ENCODE data around the gene A1BG.

A1BG gene

DNA sequence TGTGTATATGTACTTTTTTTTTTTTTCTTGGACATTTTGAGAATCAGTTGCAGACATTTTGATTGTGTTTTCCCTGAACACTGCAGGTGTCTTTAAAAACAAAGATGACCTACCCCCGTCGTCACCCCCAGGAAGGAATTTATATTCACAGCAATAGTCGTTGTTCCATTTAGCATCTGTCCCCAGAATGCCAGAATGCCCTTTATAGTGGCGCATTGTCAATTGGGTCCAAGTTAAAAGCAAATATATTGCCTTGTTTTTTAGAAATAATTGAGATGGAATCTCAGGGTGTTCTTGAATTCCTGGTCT is 40.4 kb upstream of the A1BG start:
- peaks cover 45% of the 10 kb centered on the region for H3K4me1 Mint-ChIP-seq (ENCODE audit: low read depth)
- H3K9me3 Mint-ChIP-seq = no peaks in the 10 kb centered on the region
- H3K4me3 Mint-ChIP-seq = no peak overlapping the region
- DNase-seq = no peak
- no peak overlapping the region for H3K27ac Mint-ChIP-seq
- peaks cover 13% of the 10 kb centered on the region for H3K27me3 Mint-ChIP-seq
- H3K36me3 Mint-ChIP-seq (ENCODE audit: low read depth) = peaks cover 72% of the 10 kb centered on the region

DNA sequence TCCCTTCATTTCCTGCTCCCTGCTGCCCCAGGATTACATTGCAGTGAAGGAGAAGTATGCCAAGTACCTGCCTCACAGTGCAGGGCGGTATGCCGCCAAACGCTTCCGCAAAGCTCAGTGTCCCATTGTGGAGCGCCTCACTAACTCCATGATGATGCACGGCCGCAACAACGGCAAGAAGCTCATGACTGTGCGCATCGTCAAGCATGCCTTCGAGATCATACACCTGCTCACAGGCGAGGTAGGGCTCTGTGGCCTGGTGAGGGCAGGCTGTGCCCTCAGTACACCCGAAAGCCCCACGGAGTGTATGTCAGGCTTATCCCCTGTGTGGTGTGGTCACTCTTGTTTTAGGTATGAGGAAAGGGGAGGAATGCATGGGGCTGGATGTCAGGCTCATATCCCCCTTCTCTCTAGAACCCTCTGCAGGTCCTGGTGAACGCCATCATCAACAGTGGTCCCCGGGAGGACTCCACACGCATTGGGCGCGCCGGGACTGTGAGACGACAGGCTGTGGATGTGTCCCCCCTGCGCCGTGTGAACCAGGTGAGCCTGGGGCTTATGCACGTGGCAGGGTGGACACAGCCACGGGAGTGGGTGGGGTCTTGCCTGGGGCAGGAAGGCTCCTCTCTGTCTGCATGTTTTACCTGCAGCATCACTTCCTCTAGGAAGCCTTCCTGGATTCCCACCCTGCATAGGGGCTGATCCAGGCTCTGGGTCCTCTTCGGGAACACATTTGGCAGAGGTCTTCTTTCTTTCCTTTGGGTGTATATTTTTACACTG is 39.8 kb upstream of the A1BG start:
- Mint-ChIP-seq H3K4me1 (ENCODE audit: low read depth) (peaks cover 50% of the 10 kb centered on the region), H3K27me3 (peaks cover 13% of the 10 kb centered on the region), H3K4me3 (no peak overlapping the region), H3K9me3 (no peaks in the 10 kb centered on the region), H3K36me3 (ENCODE audit: low read depth) (peaks cover 78% of the 10 kb centered on the region), H3K27ac (peak overlapping the region; percentile 13)
- no peak for DNase-seq

DNA sequence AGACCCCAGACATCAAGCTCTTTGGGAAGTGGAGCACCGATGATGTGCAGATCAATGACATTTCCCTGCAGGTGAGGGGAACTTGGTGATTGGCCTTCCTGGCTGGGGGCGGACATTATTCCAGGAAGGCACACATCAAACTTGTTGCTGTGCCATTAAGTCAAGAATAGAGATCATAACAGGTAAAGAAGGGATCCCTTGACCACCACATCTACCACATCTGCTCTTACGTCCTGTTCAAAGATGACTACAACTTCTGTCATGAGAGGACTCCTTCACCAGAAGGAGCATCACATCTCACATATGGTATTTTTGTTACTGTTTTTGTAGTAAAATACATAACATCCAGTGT is 34.9 kb upstream of the A1BG start:
- Mint-ChIP-seq H3K4me1 (ENCODE audit: low read depth) (peaks cover 47% of the 10 kb centered on the region), H3K9me3 (no peaks in the 10 kb centered on the region), H3K27me3 (no peaks in the 10 kb centered on the region), H3K27ac (peak overlapping the region; percentile 99), H3K4me3 (peak overlapping the region; percentile 97), H3K36me3 (ENCODE audit: low read depth) (peaks cover 68% of the 10 kb centered on the region)
- DNase-seq = no peak

DNA sequence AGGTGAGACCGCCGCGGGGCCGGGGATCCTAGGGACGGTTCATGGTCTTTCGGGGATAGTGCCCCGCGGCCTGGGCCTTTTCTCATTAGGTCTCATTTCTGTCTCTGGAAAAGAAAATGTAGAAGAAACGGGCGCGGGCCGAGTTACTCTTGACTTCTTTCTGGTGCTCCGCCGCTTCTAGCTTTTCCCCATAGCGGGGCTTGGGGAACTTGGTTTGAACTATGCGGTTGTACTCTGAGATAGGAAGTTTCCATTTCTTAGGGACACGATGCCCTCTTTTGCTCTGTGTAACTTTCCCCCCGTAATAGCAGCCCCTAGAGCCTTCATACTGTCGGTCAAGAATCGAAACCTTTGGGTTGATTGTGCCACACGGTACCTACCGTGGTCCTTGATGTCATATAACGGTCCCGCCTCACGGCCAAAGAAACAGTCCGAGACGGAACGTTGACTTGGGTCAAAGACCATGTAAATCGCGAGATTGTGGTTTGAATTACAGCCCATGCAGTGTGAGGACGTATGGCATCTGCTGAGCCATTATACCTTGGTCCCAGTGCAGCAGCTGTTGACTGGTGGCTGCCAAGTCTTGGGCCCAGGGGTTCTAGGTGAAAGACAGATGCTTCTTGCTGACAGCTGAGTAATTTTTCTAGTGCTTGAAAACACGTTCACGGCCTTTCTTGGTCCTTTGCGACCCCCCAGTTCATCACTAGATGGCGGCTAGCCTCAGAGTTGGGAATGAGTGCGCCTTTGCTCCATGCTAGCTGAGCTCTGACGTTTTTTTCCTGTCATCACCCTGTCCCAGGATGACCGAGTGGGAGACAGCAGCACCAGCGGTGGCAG is 34.3 kb upstream of the A1BG start:
- H3K4me3 Mint-ChIP-seq = peak overlapping the region; percentile 97
- peaks cover 44% of the 10 kb centered on the region for H3K4me1 Mint-ChIP-seq (ENCODE audit: low read depth)
- H3K27ac Mint-ChIP-seq = peak overlapping the region; percentile 99
- H3K9me3 Mint-ChIP-seq = no peaks in the 10 kb centered on the region
- H3K27me3 Mint-ChIP-seq = no peaks in the 10 kb centered on the region
- H3K36me3 Mint-ChIP-seq (ENCODE audit: low read depth) = peaks cover 62% of the 10 kb centered on the region
- DNase-seq = peak; percentile 45

DNA sequence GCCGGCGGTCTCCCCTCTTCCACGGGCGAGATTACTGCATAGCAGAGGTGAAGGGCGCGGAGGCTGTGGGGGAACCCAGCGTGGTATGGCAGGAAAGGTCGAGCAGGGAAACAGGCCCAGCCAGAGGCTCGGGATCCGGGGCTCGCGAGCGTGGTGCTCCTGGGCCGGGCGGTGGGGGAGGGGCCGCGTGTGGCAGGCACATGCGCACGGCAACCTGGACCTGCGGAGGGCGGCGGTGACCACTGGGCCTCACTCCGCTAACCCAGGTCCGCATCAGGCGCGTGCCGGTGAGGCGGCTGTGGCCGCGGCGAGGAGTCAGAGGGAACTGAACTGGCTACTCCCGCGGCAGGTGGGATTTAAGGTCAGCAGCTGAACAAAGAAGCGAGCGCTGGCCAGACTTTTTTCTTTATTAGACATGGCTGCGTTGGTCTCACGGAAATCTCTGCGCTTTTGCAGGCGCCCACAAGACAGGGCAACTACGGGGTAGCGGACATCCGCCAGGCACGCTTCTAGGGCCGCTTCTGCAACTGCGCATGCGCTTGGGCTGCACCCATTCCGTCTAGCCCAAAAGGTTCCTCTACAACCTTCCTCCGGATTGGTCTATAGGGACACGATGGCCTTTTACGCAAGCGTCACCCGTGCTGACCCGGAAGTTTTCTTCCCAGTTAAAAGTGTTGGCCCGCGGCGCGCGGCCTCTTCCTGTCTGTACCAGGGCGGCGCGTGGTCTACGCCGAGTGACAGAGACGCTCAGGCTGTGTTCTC is 33.5 kb upstream of the A1BG start, which contains the start of gene RPS5:
Gene RPS5, plus strand, starts transcription at position 694 of the 762 bp plus-strand sequence. CDS start 869 bp downstream, outside the sequence.
- DNase-seq = peak; percentile 95
- Mint-ChIP-seq H3K4me1 (ENCODE audit: low read depth) (peaks cover 46% of the 10 kb centered on the region), H3K36me3 (ENCODE audit: low read depth) (peaks cover 55% of the 10 kb centered on the region), H3K27ac (peak within 1 kb of the TSS; percentile 99), H3K9me3 (no peaks in the 10 kb centered on the region), H3K27me3 (no peaks in the 10 kb centered on the region), H3K4me3 (peak within 1 kb of the TSS; percentile 97)

DNA sequence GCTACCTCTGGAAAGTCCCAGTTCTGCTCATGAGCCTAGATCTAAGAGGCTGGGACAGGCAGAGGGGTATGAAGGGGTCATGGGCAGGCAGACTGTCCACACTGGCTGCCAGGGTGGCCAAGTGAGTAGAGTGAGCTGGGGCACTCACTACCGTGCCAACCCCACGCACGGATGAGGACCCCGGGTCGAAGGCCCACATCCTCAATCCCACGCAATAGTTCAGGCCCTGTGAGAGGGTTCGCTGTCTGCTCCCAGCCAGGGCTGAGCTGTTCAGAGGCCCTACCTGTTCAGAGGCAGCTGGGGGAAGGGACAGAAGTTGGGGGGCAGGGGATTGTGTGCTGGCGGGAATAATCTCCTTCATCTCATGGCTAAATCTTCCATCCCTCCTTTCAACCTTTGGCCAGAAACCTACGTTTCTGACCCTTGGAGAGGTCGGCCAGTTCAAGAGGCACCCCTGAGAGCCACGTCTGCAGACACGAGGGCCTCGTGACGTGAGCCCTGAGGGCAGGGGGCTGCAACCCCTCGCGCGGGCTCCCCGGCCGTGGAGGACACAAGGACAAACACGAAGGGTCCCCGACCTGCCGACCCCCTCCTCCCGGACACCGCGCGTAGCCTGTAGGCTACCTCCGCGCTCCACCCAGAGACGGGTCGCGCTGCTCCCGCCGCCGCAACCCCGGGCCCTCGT is 32.7 kb upstream of the A1BG start:
- DNase-seq = peak; percentile 74
- peak overlapping the region; percentile 97 for H3K4me3 Mint-ChIP-seq

DNA sequence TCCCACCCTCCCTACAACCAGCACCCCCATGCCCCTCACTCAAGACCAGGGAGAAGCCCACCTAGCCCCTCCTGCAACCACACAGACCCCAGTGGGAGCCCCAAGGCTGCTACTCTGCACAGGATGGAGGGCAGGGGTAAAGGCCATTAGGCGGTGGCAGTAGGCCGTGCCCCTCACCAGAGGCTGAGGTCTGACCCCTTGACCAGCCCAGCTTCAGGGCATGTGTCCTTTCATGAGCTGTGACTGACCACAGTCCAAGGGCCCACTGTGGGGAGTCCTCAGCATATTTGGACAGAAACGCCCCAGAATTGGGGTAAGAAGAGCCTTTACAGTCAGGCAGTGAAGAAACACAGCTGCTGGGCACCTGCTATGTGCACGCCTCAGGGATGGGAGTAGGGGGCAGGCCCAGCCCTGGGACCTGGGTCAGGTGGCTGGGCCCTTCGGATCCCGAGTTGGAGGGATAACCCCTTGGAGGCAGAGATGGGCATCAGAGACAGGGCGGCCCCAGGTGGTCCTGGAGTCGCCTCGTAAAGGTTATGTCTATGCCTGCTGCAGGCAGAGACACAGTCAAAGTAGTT is 32.1 kb upstream of the A1BG start:
- H3K4me1 Mint-ChIP-seq (ENCODE audit: low read depth) = peaks cover 43% of the 10 kb centered on the region
- no peaks in the 10 kb centered on the region for H3K27me3 Mint-ChIP-seq
- no peak for DNase-seq
- H3K9me3 Mint-ChIP-seq = no peaks in the 10 kb centered on the region
- peak overlapping the region; percentile 97 for H3K4me3 Mint-ChIP-seq
- peak overlapping the region; percentile 99 for H3K27ac Mint-ChIP-seq
- H3K36me3 Mint-ChIP-seq (ENCODE audit: low read depth) = peaks cover 46% of the 10 kb centered on the region

More for the DNA sequence above, 32.7 kb upstream of the A1BG start:
- peaks cover 51% of the 10 kb centered on the region for H3K36me3 Mint-ChIP-seq (ENCODE audit: low read depth)
- no peaks in the 10 kb centered on the region for H3K27me3 Mint-ChIP-seq
- peak overlapping the region; percentile 99 for H3K27ac Mint-ChIP-seq
- H3K9me3 Mint-ChIP-seq = no peaks in the 10 kb centered on the region
- H3K4me1 Mint-ChIP-seq (ENCODE audit: low read depth) = peaks cover 49% of the 10 kb centered on the region

DNA sequence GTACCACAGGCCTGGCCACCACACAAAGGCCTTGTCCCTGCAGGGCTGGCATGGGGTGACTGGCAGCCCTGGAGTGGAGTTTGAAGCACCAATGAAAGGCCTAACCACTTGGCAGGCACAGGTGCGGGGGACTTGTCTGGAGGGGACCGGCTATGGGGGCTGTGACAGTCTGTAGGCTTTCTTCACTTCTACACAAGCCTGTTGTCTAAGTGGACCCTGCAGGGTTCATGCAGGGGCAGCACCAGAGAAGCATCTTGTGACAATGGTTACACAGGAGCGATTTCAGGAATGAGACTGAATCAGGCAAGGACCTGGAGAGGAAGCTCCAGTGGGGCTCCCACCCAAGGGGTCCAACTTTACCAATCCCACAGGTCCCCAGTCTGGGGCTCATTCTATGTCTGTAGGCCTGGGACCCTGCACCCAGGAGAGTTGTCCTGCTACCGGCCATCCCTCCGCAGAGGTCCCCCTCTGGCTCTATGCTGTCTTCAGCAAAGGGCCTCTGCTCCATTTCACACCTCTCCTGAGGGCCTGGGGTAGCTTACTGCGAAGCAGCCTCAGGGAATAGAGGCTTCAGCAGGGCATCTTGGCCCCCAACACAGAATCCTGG is 29.8 kb upstream of the A1BG start:
- Mint-ChIP-seq H3K4me1 (ENCODE audit: low read depth) (peaks cover 36% of the 10 kb centered on the region), H3K4me3 (peak overlapping the region; percentile 82), H3K9me3 (no peaks in the 10 kb centered on the region), H3K27me3 (no peaks in the 10 kb centered on the region), H3K36me3 (ENCODE audit: low read depth) (peaks cover 28% of the 10 kb centered on the region), H3K27ac (no peak overlapping the region)
- DNase-seq = no peak

DNA sequence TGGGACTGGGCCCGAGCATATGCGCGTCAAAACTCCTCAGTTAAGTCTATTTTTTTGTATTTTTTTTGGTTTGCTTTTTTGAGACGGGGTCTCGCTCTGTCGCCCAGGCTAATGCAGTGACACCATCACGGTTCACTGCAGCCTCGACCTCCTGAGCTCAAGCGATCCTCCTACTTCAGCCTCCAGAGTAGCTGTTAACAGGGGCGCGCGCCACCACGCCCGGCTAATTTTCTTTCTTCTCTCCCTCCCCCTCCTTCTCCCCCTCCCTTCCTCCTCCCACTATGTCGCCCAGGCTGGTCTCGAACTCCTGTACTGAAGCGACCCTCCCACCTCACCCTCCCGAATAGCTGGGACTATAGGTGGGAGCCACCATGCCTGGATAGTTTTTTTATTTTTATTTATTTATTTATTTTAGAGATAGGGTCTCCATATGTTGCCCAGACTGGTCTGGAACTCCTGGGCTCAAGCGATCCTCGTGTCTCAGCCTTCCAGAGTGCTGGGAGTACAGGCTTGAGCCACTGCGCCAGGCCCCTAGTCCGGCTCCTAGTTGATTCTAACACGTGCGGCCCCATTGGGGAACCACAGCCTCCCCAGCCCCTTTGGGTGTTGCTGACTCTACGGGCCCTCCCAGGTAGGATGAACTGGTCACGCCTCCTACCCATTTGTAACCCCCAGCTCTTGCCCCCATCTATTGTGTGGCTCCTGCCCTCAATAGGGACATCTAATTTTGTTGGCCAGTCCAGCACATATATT is 28.3 kb upstream of the A1BG start:
- Mint-ChIP-seq H3K9me3 (no peaks in the 10 kb centered on the region), H3K27ac (peak overlapping the region; percentile 93), H3K4me3 (peak overlapping the region; percentile 82), H3K36me3 (ENCODE audit: low read depth) (peaks cover 13% of the 10 kb centered on the region), H3K27me3 (no peaks in the 10 kb centered on the region), H3K4me1 (ENCODE audit: low read depth) (peaks cover 31% of the 10 kb centered on the region)
- DNase-seq = no peak

DNA sequence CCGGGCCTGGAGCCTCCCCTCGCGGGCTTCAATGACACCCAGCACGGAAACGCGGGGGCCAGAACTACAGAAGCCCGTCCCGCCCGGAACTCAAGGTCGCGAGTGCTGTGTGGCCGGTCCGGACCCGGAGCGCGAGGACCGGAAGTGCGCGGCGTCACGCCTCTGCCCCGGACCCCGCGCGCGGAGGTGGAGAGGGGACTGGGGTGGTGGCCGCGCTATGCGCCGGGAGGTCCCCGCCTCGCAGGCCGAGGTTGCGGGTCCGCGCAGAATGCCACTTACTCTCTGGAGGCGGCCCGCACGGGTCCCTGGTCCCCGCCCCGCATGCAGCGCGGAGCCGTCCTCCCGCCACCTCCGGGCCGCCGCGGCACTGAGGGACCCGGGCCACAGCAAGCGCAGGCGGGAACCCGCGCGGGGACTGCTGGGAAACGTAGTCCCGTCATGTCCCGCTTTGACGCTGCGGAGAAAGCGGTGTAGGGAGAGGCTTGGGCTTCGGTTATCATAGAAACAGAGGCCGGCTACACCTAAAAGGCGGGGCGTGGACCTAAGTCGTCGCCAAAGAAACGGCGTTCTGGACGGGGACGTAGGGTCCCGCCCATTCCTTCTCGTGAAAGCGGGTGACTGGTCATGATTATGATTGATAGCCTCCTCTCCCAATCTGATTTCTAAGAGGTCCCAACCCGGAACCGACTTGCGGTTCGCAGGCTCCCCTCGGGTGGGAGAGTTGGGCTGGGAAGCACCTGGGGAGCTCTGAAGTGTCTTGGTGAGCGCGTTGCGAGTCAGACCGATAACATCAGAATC is 27.6 kb upstream of the A1BG start, which contains the start of gene ZNF837:
Gene ZNF837, minus strand, starts transcription at position 369 of the 798 bp plus-strand sequence. CDS start 11,698 bp downstream, outside the sequence.
- Mint-ChIP-seq H3K4me3 (peak within 1 kb of the TSS; percentile 82), H3K36me3 (ENCODE audit: low read depth) (peaks cover 8% of the 10 kb centered on the region), H3K4me1 (ENCODE audit: low read depth) (peaks cover 28% of the 10 kb centered on the region), H3K27ac (peak within 1 kb of the TSS; percentile 93), H3K9me3 (no peaks in the 10 kb centered on the region), H3K27me3 (no peaks in the 10 kb centered on the region)
- peak; percentile 97 for DNase-seq

DNA sequence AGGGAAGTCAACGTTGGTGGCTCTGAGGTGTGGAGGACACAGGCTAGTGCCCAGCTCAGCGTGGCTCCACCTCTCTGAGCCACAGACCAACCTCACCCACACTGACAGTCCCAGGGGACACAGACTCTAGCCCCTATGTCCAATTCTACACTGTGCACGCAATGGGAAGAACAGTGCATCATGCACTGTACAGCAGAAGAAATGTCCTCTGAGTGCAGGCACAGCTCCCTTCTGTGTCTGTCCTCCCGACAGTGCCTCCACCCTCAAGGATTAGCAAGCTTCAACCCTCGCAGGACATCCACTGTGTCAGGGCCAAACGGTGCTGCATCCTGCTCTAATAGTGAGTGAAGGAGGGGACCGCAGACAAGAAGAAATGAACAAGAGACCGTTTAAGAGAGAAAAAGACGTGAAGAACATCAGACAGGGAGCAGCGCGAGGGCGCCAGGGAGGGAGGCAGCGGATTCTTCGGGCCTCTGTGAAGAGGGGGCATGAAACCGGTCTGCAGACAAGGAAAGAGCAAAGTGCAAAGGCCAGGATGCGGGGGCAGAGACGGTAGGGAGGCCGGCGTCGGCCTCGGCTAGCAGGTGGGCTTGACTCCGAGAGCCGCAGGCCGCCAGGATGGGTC is 26.9 kb upstream of the A1BG start:
- DNase-seq = no peak
- H3K4me3 Mint-ChIP-seq = peak overlapping the region; percentile 82
- no peaks in the 10 kb centered on the region for H3K9me3 Mint-ChIP-seq
- peaks cover 23% of the 10 kb centered on the region for H3K4me1 Mint-ChIP-seq (ENCODE audit: low read depth)
- H3K27me3 Mint-ChIP-seq = no peaks in the 10 kb centered on the region
- H3K27ac Mint-ChIP-seq = peak overlapping the region; percentile 93
- peaks cover 8% of the 10 kb centered on the region for H3K36me3 Mint-ChIP-seq (ENCODE audit: low read depth)

DNA sequence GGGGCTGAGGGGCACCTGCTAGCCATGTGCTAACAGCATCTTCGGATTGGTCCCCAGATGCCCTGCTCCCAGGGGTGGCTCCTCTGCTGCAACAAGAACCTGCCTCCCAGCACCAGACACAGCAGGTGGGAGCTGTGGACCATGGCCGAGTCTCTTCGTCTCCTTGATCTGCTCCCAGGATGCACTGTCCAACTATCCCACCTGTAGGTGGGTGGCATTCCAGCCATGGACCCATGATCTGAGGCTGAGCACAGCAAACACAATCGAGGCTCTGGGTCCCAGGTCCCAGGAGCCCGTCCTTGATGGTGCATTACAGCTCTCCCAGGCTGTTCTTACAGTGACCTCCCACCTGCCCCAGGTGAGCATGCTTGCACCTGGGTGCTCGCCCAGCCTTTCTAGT is 26.0 kb upstream of the A1BG start:
- peaks cover 21% of the 10 kb centered on the region for H3K4me1 Mint-ChIP-seq (ENCODE audit: low read depth)
- DNase-seq = no peak
- H3K27ac Mint-ChIP-seq = peak overlapping the region; percentile 93
- H3K36me3 Mint-ChIP-seq (ENCODE audit: low read depth) = peaks cover 8% of the 10 kb centered on the region
- H3K9me3 Mint-ChIP-seq = no peaks in the 10 kb centered on the region
- H3K4me3 Mint-ChIP-seq = peak overlapping the region; percentile 82
- no peaks in the 10 kb centered on the region for H3K27me3 Mint-ChIP-seq
